OCI-M2 (cell line): Measurements from ENCODE around the gene E2F4.

Experiments
- DNase-seq: peaks from one replicate; lab custom pipeline; 2025; ENCODE audit not compliant: unreplicated experiment; lab: John Stamatoyannopoulos, UW

Gene E2F4

GRCh38 chr16:67230809-67231660 is 39.1 kb downstream of the E2F4 start:
- DNase-seq, result no peak

- DNase-seq, result no peak
Measured at GRCh38 chr16:67233596-67233995, 41.6 kb downstream of the E2F4 start.

- no peak for DNase-seq
Measured at GRCh38 chr16:67234180-67234597, 42.2 kb downstream of the E2F4 start.

- DNase-seq, result no peak
Measured at GRCh38 chr16:67235816-67236562, 44.0 kb downstream of the E2F4 start.

- no peak for DNase-seq
Measured at GRCh38 chr16:67236563-67237395, 44.8 kb downstream of the E2F4 start.

- no peak for DNase-seq
Measured at GRCh38 chr16:67237396-67238277, 45.7 kb downstream of the E2F4 start.

GRCh38 chr16:67238278-67238575 is 46.3 kb downstream of the E2F4 start:
- no peak for DNase-seq

- no peak for DNase-seq
Measured at GRCh38 chr16:67238806-67239470, 47.0 kb downstream of the E2F4 start.

- DNase-seq, result no peak
Measured at GRCh38 chr16:67240506-67240905, 48.6 kb downstream of the E2F4 start.

GRCh38 chr16:67241008-67241900 is 49.3 kb downstream of the E2F4 start:
- no peak for DNase-seq

- DNase-seq, result no peak
Measured at GRCh38 chr16:67242138-67242730, 50.3 kb downstream of the E2F4 start.

- DNase-seq, result no peak
Measured at GRCh38 chr16:67243481-67243880, 51.5 kb downstream of the E2F4 start.

GRCh38 chr16:67244387-67245185 is 52.6 kb downstream of the E2F4 start:
- DNase-seq, result no peak

GRCh38 chr16:67245186-67245585 is 53.2 kb downstream of the E2F4 start:
- no peak for DNase-seq

GRCh38 chr16:67245674-67246080 is 53.7 kb downstream of the E2F4 start:
- no peak for DNase-seq

- no peak for DNase-seq
Measured at GRCh38 chr16:67246081-67246755, 54.3 kb downstream of the E2F4 start.

- DNase-seq, result no peak
Measured at GRCh38 chr16:67246756-67247191, 54.8 kb downstream of the E2F4 start.
